GM12878 (cell line): Measurements from ENCODE around the gene GRAMD1B.

Experiments used
- CHD4 ChIP-seq: fragments of 200-600 bp; sonication (generic); IDR thresholded peaks from 2 replicates; pipeline ENCODE4 v1.6.1; 2016; ENCODE audit warnings: mild to moderate bottlenecking
- CTCF ChIP-seq, 3 experiments: IDR thresholded peaks in 2 of 3; conservative IDR thresholded peaks in 1 of 3; 2 replicates each; pipeline ENCODE4 v1.5.1; 2011; ENCODE audit warnings: low read depth in 3 of 3, low read length in 3 of 3, mild to moderate bottlenecking in 3 of 3, control low read depth in 2 of 3, moderate library complexity in 2 of 3, inconsistent platforms in 1 of 3, mixed read lengths in 1 of 3; ENCODE audit not compliant: control insufficient read depth in 2 of 3, insufficient read depth in 1 of 3; ENCODE audit errors: extremely low read depth in 1 of 3
- EP300 ChIP-seq, 2 experiments: fragments of 150-350 bp in 1 of 2; IDR thresholded peaks; 2 replicates each; pipeline ENCODE4 v1.6.1; 2011 to 2012; ENCODE audit warnings: low read depth in 2 of 2, low read length in 2 of 2, borderline replicate concordance in 1 of 2, improper control_type of control experiment in 1 of 2, inconsistent platforms in 1 of 2; ENCODE audit not compliant: control insufficient read depth in 1 of 2
- EZH2 ChIP-seq: IDR thresholded peaks from 2 replicates; pipeline ENCODE4 v1.6.1; 2012; ENCODE audit warnings: low read depth, mild to moderate bottlenecking, control low read depth, inconsistent platforms, low read length, borderline replicate concordance; ENCODE audit not compliant: control insufficient read depth
- HDAC6 ChIP-seq: fragments of 200-600 bp; sonication (generic); IDR thresholded peaks from one replicate; pipeline ENCODE4 v1.8.0; 2017; ENCODE audit warnings: antibody characterized with exemption; ENCODE audit not compliant: unreplicated experiment
- MXI1 ChIP-seq: fragments of 150-350 bp; IDR thresholded peaks from 2 replicates; pipeline ENCODE4 v1.6.1; 2011; ENCODE audit warnings: low read depth, mild to moderate bottlenecking, inconsistent platforms, low read length, improper control_type of control experiment
- TAF1 ChIP-seq: IDR thresholded peaks from 2 replicates; pipeline ENCODE4 v1.6.1; 2011; ENCODE audit warnings: mild to moderate bottlenecking, low read depth, low read length, borderline replicate concordance

- TF ChIP-seq HDAC6 (no peak), MXI1 (no peak), EP300 (IDR thresholded peaks at IDR 0.05; ENCODE audit: borderline replicate concordance in 1 of 2, control insufficient read depth in 1 of 2, low read depth in 2 of 2, low read length in 2 of 2) (no peak), CTCF (IDR thresholded peaks at IDR 0.05 in 2 of 3, conservative IDR thresholded peaks at IDR 0.05 in 1 of 3; ENCODE audit: control insufficient read depth in 2 of 3, extremely low read depth in 1 of 3, insufficient read depth in 1 of 3, low read depth in 3 of 3, low read length in 3 of 3) (no peak), CHD4 (no peak), TAF1 (no peak), EZH2 (no peak)
Measured at GRCh38 chr11:123630126-123630608, 200.1 kb downstream of the GRAMD1B start.
